D721Med (cell line): ENCODE measurements around the gene PER2.
"Not testable (repeated sequence)": the region's sequence is repeated elsewhere in the genome, so short reads cannot be mapped to it uniquely, and the experiment has no call there.

Experiments
- DNase-seq: peaks from one replicate; pipeline ENCODE4 v3.0.0; 2011; ENCODE audit warnings: low spot score; ENCODE audit not compliant: insufficient read length
- FAIRE-seq: peaks from 2 replicates; lab custom pipeline; 2011; peaks lifted over from hg19 to GRCh38; lab: Jason Lieb, UNC
- TF ChIP-seq, protein P1 (sequence below): IDR thresholded peaks from 2 replicates; pipeline ENCODE4 v1.5.1; 2012; ENCODE audit warnings: mild to moderate bottlenecking, control low read depth; ENCODE audit not compliant: insufficient read depth; ENCODE audit errors: missing control alignments

The PER2 gene

DNA sequence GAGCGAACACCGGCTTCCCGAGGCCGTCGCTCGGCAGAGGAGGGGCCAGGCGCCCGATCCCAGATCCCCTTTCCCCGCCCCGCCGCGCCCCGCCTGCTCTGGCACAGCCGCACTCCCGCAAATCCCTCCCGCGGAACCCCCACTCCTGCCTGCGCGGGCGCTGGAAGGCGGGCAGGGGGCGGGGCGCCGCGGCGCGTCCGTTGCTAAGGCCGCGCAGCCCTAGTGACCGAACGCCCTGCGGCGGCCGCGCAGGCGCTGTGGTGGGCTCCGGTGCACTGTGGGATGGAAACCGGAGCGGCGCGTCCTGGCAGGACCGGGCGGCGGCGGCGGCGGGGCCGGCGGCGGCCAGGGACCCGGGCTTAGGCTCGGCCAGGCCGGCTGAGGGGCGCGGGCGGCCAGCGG, 31.8 kb upstream of the PER2 start, which contains the start of gene TRAF3IP1:
Gene TRAF3IP1, plus strand, starts transcription at position 273 of the 402 bp plus-strand sequence. CDS start 145 bp downstream, outside the sequence.
- no peak for FAIRE-seq

GRCh38 chr2:238315031-238315595, 26.7 kb upstream of the PER2 start:
- TF ChIP-seq, protein P1, sequence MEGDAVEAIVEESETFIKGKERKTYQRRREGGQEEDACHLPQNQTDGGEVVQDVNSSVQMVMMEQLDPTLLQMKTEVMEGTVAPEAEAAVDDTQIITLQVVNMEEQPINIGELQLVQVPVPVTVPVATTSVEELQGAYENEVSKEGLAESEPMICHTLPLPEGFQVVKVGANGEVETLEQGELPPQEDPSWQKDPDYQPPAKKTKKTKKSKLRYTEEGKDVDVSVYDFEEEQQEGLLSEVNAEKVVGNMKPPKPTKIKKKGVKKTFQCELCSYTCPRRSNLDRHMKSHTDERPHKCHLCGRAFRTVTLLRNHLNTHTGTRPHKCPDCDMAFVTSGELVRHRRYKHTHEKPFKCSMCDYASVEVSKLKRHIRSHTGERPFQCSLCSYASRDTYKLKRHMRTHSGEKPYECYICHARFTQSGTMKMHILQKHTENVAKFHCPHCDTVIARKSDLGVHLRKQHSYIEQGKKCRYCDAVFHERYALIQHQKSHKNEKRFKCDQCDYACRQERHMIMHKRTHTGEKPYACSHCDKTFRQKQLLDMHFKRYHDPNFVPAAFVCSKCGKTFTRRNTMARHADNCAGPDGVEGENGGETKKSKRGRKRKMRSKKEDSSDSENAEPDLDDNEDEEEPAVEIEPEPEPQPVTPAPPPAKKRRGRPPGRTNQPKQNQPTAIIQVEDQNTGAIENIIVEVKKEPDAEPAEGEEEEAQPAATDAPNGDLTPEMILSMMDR = no peak
- no peak for DNase-seq
- no peak for FAIRE-seq

More for the DNA sequence above, 31.8 kb upstream of the PER2 start, which contains the start of gene TRAF3IP1:
- peak; percentile 92 for DNase-seq
- TF ChIP-seq, protein P1 = no peak

GRCh38 chr2:238314576-238314975, 26.2 kb upstream of the PER2 start:
- DNase-seq (no peak), FAIRE-seq (no peak)
- TF ChIP-seq, protein P1 = no peak

GRCh38 chr2:238313991-238314350, 25.6 kb upstream of the PER2 start:
- no peak for FAIRE-seq
- no peak for DNase-seq

DNA sequence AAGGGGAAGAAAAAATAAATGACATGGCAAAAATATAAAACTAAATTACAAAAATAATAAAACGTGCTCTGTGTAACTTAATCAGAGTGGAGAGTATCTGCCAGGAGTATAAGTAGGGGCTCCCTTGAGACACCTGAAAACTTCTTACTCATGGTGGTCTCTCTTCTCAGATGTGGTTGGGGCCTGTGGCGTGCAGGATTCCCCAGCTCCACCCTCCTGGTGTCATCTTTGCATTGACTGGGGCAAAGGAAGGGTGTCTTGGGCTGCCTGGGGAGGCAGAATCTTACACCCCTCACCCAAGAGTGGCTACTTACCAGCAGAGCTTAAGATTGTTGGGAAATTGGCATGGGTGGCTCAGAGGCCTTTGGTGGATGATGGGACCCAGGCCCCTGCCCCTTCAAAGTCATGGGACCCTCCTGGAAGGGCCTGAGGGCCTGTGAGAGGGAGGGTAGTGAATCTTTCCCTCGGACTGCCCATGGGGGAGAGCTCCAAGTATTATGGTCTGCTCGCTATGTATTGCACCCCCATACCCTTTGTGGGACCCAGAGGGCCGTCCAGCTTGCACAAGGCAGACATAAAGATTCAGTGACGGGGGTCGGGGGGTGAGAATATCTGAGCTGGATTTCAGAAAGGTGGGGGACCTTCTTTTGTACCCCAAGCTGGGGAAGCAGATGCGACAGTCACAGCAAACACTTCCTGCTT, 25.0 kb upstream of the PER2 start:
- TF ChIP-seq, protein P1 = no peak
- no peak for FAIRE-seq
- no peak for DNase-seq

More at GRCh38 chr2:238313991-238314350, 25.6 kb upstream of the PER2 start:
- TF ChIP-seq, protein P1 = no peak

GRCh38 chr2:238310721-238311120, 22.3 kb upstream of the PER2 start:
- not testable (repeated sequence) for FAIRE-seq, DNase-seq

DNA sequence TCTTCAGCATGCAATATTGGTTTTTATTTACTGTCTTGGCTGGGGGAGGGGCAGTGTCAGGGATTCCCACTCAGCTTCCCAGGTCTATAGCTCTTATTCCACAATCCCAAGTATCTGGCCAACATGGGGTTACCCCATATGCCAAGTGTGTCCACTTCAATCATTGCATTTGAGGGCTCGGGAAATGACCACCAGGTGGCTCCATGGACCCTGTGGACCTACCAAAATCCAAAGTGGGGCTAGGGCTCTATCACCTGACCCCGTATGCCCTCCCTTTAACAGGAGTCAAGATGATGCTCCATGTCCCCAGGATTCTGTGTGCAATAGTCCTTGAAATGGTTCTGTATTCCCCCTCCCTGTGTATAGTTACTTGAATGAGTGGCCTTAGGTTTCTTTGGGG, 19.8 kb upstream of the PER2 start:
- FAIRE-seq (no peak), DNase-seq (no peak)
- TF ChIP-seq, protein P1 = peak; percentile 21
